Neural crest cell (in vitro differentiated cells): ENCODE results near the gene GTPBP6. TPM values are rescaled to one million over a fixed set of nuclear protein-coding genes. Genes with fewer than 3 reads are reported as not detected.
"Not testable (repeated sequence)": the region's sequence is repeated elsewhere in the genome, so short reads cannot be mapped to it uniquely, and the experiment has no call there.

ENCODE experiments used
- DNase-seq: peaks from one replicate; pipeline ENCODE4 v3.0.0; 2021; ENCODE audit warnings: low read depth, mixed read lengths, low spot score
- H3K27ac Mint-ChIP-seq: one replicate; pipeline ENCODE4 v1.8.0; 2021; ENCODE audit warnings: mild to moderate bottlenecking, mixed read lengths; ENCODE audit not compliant: unreplicated experiment
- H3K27me3 Mint-ChIP-seq: 2 replicates; pipeline ENCODE4 v1.8.0; 2021; ENCODE audit warnings: low read depth, mild to moderate bottlenecking, mixed read lengths
- H3K36me3 Mint-ChIP-seq: 2 replicates; pipeline ENCODE4 v1.8.0; 2021; ENCODE audit warnings: low read depth, mild to moderate bottlenecking, mixed read lengths
- H3K4me1 Mint-ChIP-seq: 2 replicates; pipeline ENCODE4 v1.8.0; 2021; ENCODE audit warnings: mixed read lengths
- H3K4me3 Mint-ChIP-seq: one replicate; pipeline ENCODE4 v1.8.0; 2021; ENCODE audit warnings: mild to moderate bottlenecking, mixed read lengths
- H3K9me3 Mint-ChIP-seq: 2 replicates; pipeline ENCODE4 v1.8.0; 2021; ENCODE audit warnings: mixed read lengths
- CTCF ChIP-seq: fragments of 200-600 bp; sonication (generic); conservative IDR thresholded peaks from 2 replicates; pipeline ENCODE4 v1.5.0; 2021; ENCODE audit warnings: antibody characterized with exemption, mild to moderate bottlenecking
- total RNA-seq: library from RNA; stranded (reverse); gene quantifications from 2 replicates; pipeline ENCODE4 v1.2.1, GENCODE V29; 2021

The GTPBP6 gene
- total RNA-seq, 1 donor from 2014 or later = 81.9 TPM

DNA sequence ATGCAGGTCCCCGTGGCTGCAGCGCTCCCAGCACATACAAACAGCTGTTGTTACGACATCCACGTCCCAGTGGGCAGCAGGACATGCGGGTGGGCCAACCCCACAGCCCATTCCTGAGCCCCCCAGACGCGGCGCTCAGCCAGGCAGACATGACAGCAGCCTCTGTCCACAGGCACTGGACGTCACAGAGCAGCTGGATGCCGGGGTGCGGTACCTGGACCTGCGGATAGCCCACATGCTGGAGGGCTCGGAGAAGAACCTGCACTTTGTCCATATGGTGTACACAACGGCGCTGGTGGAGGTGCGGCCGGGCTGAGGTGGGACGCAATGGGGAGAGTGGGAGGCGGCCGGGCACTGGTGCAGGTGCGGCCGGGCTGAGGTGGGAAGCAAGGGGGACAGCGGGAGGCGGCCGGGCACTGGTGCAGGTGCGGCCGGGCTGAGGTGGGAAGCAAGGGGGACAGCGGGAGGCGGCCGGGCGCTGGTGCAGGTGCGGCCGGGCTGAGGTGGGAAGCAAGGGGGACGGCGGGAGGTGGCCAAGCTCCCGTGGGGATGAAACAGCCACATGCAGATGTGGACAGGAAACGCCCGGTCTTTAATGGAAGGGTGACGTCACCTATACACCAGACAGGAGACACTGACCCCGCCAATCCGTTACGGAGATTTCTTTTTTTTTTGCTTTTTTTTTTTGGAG, 28.0 kb downstream of the GTPBP6 start:
- no peaks in the 10 kb centered on the region for H3K27me3 Mint-ChIP-seq
- no peak overlapping the region for H3K4me3 Mint-ChIP-seq
- no peaks in the 10 kb centered on the region for H3K4me1 Mint-ChIP-seq
- no peaks in the 10 kb centered on the region for H3K9me3 Mint-ChIP-seq
- no peak for TF ChIP-seq CTCF
- peaks cover 9% of the 10 kb centered on the region for H3K36me3 Mint-ChIP-seq
- no peak overlapping the region for H3K27ac Mint-ChIP-seq
- DNase-seq = no peak

DNA sequence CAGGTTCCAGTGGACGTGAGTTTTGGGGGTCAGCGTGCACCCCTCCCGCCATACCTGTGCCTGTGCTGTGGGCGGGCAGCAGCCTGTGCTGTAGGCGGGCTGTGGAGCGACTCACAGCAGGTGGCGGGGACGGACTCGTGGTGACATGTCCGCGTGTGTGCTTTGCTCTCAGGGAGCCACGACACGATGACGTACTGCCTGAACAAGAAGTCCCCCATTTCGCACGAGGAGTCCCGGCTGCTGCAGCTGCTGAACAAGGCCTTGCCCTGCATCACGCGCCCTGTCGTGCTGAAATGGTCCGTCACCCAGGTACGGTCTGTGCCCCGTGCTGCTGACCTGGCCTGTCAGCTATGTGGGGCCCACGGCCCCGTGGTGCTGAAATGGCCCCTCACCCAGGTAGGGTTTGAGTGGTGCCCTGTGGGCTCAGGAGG, 30.0 kb downstream of the GTPBP6 start:
- peaks cover 18% of the 10 kb centered on the region for H3K36me3 Mint-ChIP-seq
- H3K27me3 Mint-ChIP-seq = no peaks in the 10 kb centered on the region
- no peaks in the 10 kb centered on the region for H3K9me3 Mint-ChIP-seq
- no peak for TF ChIP-seq CTCF
- no peak overlapping the region for H3K4me3 Mint-ChIP-seq
- no peak for DNase-seq
- H3K4me1 Mint-ChIP-seq = no peaks in the 10 kb centered on the region
- no peak overlapping the region for H3K27ac Mint-ChIP-seq

DNA sequence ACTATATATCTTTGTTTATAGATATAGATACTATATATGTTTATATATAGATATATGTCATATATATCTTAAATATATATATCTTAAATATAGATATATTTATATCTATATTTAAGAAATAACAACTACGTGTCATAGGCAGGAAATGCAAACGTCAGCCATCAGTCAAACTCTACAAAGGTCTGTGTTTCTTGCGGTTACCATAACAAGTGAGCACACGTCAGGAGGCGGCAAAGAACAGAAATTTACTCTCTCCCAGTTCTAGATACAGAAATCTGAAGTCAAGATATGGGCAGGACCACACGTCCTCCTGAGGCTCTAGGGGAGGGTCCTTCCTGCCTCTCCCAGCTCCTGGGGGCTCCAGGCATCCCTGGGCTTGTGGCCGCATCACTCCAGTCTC, 30.9 kb downstream of the GTPBP6 start:
- H3K27ac Mint-ChIP-seq = no peak overlapping the region
- DNase-seq = no peak
- H3K9me3 Mint-ChIP-seq = no peaks in the 10 kb centered on the region
- H3K4me1 Mint-ChIP-seq = no peaks in the 10 kb centered on the region
- H3K4me3 Mint-ChIP-seq = peak overlapping the region; percentile 12
- H3K27me3 Mint-ChIP-seq = no peaks in the 10 kb centered on the region
- TF ChIP-seq CTCF = no peak
- peaks cover 16% of the 10 kb centered on the region for H3K36me3 Mint-ChIP-seq

DNA sequence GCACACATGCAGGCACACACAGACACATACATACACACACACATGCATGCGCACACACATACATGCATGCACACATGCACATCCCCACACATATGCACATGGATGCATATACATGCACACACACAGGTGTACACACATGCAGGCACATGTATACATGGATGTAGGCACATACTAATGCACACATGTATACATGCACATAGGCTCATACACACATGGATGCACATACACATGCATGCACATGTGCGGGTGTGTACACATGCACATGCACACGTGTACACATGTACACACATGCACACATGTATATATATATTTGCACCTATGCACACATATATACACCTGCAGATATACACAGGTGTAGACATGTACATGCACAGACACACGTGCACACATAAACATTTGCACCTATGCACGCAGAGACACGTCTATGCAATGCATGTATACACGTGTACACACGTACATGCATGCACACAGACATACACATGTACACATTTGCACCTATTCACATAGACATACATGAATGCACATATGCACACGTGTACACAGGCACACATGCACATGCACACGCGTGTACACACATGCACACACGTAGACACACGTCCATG, 33.4 kb downstream of the GTPBP6 start:
- Mint-ChIP-seq H3K27ac (no peak overlapping the region), H3K9me3 (no peaks in the 10 kb centered on the region), H3K27me3 (no peaks in the 10 kb centered on the region), H3K4me3 (peak overlapping the region; percentile 67), H3K4me1 (peaks cover 7% of the 10 kb centered on the region), H3K36me3 (peaks cover 13% of the 10 kb centered on the region)
- no peak for TF ChIP-seq CTCF
- no peak for DNase-seq

DNA sequence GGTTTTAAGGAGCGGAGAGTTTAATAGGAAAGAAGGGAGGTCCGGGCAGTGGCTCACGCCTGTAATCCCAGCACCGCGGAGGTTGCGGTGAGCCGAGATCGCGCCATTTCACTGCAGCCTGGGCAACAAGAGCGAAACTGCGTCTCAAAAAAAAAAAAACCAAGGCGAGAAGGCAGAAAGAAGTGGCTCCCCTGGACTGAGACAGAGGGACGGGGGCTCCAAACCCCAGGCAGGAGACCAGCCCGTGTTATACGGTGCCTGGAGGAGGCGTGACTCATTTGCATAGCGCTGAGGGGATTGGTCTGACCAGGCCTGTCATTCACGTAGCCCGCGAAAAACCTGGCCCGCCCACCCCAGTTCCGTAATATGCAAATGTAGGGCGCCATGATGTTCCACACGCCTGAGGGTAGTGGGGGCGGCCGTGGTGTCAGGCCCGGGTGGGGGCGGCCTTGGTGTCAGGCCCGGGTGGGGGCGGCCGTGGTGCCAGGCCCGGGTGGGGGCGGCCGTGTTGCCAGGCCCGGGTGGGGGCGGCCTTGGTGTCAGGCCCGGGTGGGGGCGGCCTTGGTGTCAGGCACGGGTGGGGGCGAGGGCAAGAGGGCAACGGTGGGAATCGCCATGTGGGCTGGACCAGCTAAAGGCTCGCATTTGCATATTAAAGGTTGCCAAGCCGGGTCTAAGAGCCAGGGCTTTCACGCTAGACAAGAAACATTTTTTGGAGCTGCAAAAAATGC, 35.3 kb downstream of the GTPBP6 start:
- peaks cover 20% of the 10 kb centered on the region for H3K4me1 Mint-ChIP-seq
- H3K9me3 Mint-ChIP-seq = no peaks in the 10 kb centered on the region
- no peak for TF ChIP-seq CTCF
- H3K27me3 Mint-ChIP-seq = peaks cover 8% of the 10 kb centered on the region
- peak overlapping the region; percentile 99 for H3K27ac Mint-ChIP-seq
- peak; percentile 80 for DNase-seq
- peaks cover 13% of the 10 kb centered on the region for H3K36me3 Mint-ChIP-seq
- peak overlapping the region; percentile 90 for H3K4me3 Mint-ChIP-seq

- not testable (repeated sequence) for H3K27ac Mint-ChIP-seq, DNase-seq, H3K9me3 Mint-ChIP-seq
- Mint-ChIP-seq H3K27me3 (peaks cover 12% of the 10 kb centered on the region), H3K4me3 (peak overlapping the region; percentile 93), H3K36me3 (peaks cover 13% of the 10 kb centered on the region), H3K4me1 (peaks cover 22% of the 10 kb centered on the region)
These were observed 36.5 kb downstream of the GTPBP6 start for GRCh38 chrX:282000-282681.
